Endodermal cell (in vitro differentiated cells): ENCODE measurements around the gene FMO5. TPM values are rescaled to one million over a fixed set of nuclear protein-coding genes. Genes with fewer than 3 reads are reported as not detected.
A peak's percentile ranks its signal among the peaks of the same experiment; 100 is the strongest.

ENCODE experiments used
- DNase-seq: peaks from one replicate; pipeline ENCODE4 v3.0.0-alpha.2; 2017
- H3K27ac ChIP-seq: 2 replicates; pipeline ENCODE4 v1.5.1; 2013; ENCODE audit warnings: mild to moderate bottlenecking, low read depth, low read length, moderate library complexity
- H3K27me3 ChIP-seq: 2 replicates; pipeline ENCODE4 v1.6.1; 2013; ENCODE audit warnings: mild to moderate bottlenecking, low read length, moderate library complexity; ENCODE audit not compliant: insufficient read depth, control insufficient read depth, poor library complexity, severe bottlenecking
- H3K36me3 ChIP-seq: 2 replicates; pipeline ENCODE4 v1.7.0; 2013; ENCODE audit warnings: mild to moderate bottlenecking, low read length, moderate library complexity; ENCODE audit not compliant: control insufficient read depth, insufficient read depth
- H3K4me1 ChIP-seq: one replicate; pipeline ENCODE4 v1.7.0; 2013; ENCODE audit warnings: low read length; ENCODE audit not compliant: control insufficient read depth, insufficient read depth
- H3K4me3 ChIP-seq: 2 replicates; pipeline ENCODE4 v1.5.1; 2013; ENCODE audit warnings: mild to moderate bottlenecking, low read length, moderate library complexity
- H3K9ac ChIP-seq: 2 replicates; pipeline ENCODE4 v1.6.1; 2013; ENCODE audit warnings: mild to moderate bottlenecking, low read length, moderate library complexity; ENCODE audit not compliant: poor library complexity, severe bottlenecking; ENCODE audit errors: extremely low read depth
- H3K9me3 ChIP-seq: 2 replicates; pipeline ENCODE4 v1.6.1; 2013; ENCODE audit warnings: mild to moderate bottlenecking, low read length, moderate library complexity; ENCODE audit not compliant: control insufficient read depth
- H3K27ac Mint-ChIP-seq: 2 replicates; pipeline ENCODE4 v1.8.0; 2020; ENCODE audit warnings: mixed read lengths
- H3K27me3 Mint-ChIP-seq: 2 replicates; pipeline ENCODE4 v1.8.0; 2021; ENCODE audit warnings: mild to moderate bottlenecking, mixed read lengths; ENCODE audit not compliant: insufficient read depth
- H3K36me3 Mint-ChIP-seq: 2 replicates; pipeline ENCODE4 v1.8.0; 2020; ENCODE audit warnings: low read depth, mixed read lengths
- H3K4me1 Mint-ChIP-seq: 2 replicates; pipeline ENCODE4 v1.8.0; 2020; ENCODE audit warnings: mixed read lengths
- H3K4me3 Mint-ChIP-seq: 2 replicates; pipeline ENCODE4 v1.8.0; 2020; ENCODE audit warnings: mild to moderate bottlenecking, moderate library complexity, mixed read lengths
- H3K9me3 Mint-ChIP-seq: 2 replicates; pipeline ENCODE4 v1.8.0; 2020; ENCODE audit warnings: mild to moderate bottlenecking, mixed read lengths
- WGBS, 2 experiments: methylation state at CpG; one replicate each; pipeline versions ENCODE4 v1.1.5 to v1.1.7; 2013; ENCODE audit warnings: missing lambda C conversion rate in 2 of 2, mixed read lengths in 1 of 2; ENCODE audit not compliant: insufficient coverage in 1 of 2, insufficient read length in 1 of 2; 5-methylcytosine and 5-hydroxymethylcytosine counted together
- total RNA-seq, 2 donors: library from RNA; stranded (reverse); fragmentation: NEBNext Ultra II Directional in 1 of 2; extraction: Animal tissue kit (Norgen Biotek cat#: 25700) in 1 of 2; gene quantifications; 2 replicates in 1 of 2; 3 replicates in 1 of 2; pipeline ENCODE4 v1.2.1, GENCODE V29; 2021
- TF ChIP-seq, protein P1 (sequence below): fragments of 200-600 bp; sonication (generic); conservative IDR thresholded peaks from 2 replicates; pipeline ENCODE4 v1.5.0; 2021; ENCODE audit warnings: antibody characterized with exemption, mild to moderate bottlenecking

Gene FMO5
- total RNA-seq, 2 donors from 2014 or later = 13.9 to 14.1 TPM

DNA sequence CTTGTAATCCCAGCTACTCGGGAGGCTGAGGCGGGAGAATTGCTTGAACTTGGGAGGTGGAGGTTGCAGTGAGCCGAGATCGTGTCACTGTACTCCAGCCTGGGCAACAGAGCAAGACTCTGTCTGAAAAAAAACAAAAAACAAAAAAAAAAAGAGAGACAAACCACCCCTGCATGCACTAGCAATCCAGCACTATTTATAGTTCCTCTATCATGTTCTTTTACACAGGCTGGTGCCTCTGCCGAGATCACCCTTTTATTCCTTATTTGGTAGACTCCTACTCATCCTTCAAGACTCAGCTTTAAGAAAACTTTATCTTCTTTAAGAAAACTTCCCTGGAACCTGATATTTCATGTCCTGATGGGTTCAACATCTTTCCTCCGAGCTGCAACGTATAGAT lies 10.8 kb downstream of the FMO5 start:
- Mint-ChIP-seq H3K4me3 (no peak overlapping the region), H3K27ac (no peak overlapping the region), H3K27me3 (no peaks in the 10 kb centered on the region), H3K9me3 (no peaks in the 10 kb centered on the region), H3K36me3 (peaks cover 8% of the 10 kb centered on the region), H3K4me1 (peaks cover 37% of the 10 kb centered on the region)
- TF ChIP-seq, protein P1, sequence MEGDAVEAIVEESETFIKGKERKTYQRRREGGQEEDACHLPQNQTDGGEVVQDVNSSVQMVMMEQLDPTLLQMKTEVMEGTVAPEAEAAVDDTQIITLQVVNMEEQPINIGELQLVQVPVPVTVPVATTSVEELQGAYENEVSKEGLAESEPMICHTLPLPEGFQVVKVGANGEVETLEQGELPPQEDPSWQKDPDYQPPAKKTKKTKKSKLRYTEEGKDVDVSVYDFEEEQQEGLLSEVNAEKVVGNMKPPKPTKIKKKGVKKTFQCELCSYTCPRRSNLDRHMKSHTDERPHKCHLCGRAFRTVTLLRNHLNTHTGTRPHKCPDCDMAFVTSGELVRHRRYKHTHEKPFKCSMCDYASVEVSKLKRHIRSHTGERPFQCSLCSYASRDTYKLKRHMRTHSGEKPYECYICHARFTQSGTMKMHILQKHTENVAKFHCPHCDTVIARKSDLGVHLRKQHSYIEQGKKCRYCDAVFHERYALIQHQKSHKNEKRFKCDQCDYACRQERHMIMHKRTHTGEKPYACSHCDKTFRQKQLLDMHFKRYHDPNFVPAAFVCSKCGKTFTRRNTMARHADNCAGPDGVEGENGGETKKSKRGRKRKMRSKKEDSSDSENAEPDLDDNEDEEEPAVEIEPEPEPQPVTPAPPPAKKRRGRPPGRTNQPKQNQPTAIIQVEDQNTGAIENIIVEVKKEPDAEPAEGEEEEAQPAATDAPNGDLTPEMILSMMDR = no peak
- WGBS, 2 experiments = 92 to 100% methylated on average over 1 to 5 of the region's 7 CpGs
- DNase-seq = no peak
- Histone ChIP-seq H3K9me3 (no peaks in the 10 kb centered on the region), H3K4me1 (peaks cover 36% of the 10 kb centered on the region), H3K9ac (no peak overlapping the region), H3K27ac (no peak overlapping the region), H3K27me3 (no peaks in the 10 kb centered on the region), H3K36me3 (no peaks in the 10 kb centered on the region), H3K4me3 (no peak overlapping the region)

GRCh38 chr1:147213271-147213670 lies 11.9 kb downstream of the FMO5 start:
- Mint-ChIP-seq H3K4me3 (no peak overlapping the region), H3K36me3 (peaks cover 8% of the 10 kb centered on the region), H3K9me3 (no peaks in the 10 kb centered on the region), H3K27ac (peak overlapping the region; percentile 67), H3K27me3 (no peaks in the 10 kb centered on the region), H3K4me1 (peaks cover 37% of the 10 kb centered on the region)
- Histone ChIP-seq H3K9ac (no peak overlapping the region), H3K4me1 (peaks cover 36% of the 10 kb centered on the region), H3K27ac (no peak overlapping the region), H3K9me3 (no peaks in the 10 kb centered on the region), H3K36me3 (no peaks in the 10 kb centered on the region), H3K27me3 (no peaks in the 10 kb centered on the region), H3K4me3 (no peak overlapping the region)
- no peak for DNase-seq
- TF ChIP-seq, protein P1 = no peak

DNA sequence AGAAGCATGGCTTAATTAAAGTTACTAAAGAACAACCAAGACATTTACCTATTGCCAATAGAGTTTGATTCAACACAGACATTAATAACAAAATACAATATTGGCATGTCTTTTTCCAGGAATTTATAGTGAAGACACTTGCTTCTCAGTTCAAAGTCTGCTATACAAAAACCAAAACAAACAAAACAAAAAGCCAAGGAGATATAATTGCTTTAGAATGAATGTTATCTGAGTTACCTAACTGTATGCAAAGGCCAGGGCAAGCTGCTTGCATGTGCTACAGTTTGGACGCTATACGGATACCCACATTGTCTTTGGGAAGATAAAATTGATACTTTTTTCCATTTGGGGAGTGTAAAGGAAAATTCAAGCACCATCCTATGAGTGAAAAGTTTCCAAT lies 13.6 kb downstream of the FMO5 start:
- Histone ChIP-seq H3K4me3 (peak overlapping the region; percentile 17), H3K9ac (no peak overlapping the region), H3K27ac (no peak overlapping the region), H3K9me3 (no peaks in the 10 kb centered on the region), H3K4me1 (peaks cover 36% of the 10 kb centered on the region), H3K27me3 (no peaks in the 10 kb centered on the region), H3K36me3 (no peaks in the 10 kb centered on the region)
- TF ChIP-seq, protein P1 = no peak
- no peak for DNase-seq
- H3K4me3 Mint-ChIP-seq = no peak overlapping the region
- H3K36me3 Mint-ChIP-seq = peaks cover 19% of the 10 kb centered on the region
- H3K27me3 Mint-ChIP-seq = no peaks in the 10 kb centered on the region
- H3K9me3 Mint-ChIP-seq = no peaks in the 10 kb centered on the region
- peak overlapping the region; percentile 5 for H3K27ac Mint-ChIP-seq
- 90 to 93% methylated on average over 2 of the region's 2 CpGs for WGBS, 2 experiments
- peaks cover 37% of the 10 kb centered on the region for H3K4me1 Mint-ChIP-seq
